Measurements from ENCODE around the gene LEPROT. TPM values are rescaled to one million over a fixed set of nuclear protein-coding genes. Genes with fewer than 3 reads are reported as not detected.

LEPROT gene
- total and polyA plus RNA-seq, 10 of the 15 experiments (the other 5 are each of a cell fraction or from before 2014, with no cell fraction given) = 14.9 to 38.1 (median 17.4) TPM

DNA sequence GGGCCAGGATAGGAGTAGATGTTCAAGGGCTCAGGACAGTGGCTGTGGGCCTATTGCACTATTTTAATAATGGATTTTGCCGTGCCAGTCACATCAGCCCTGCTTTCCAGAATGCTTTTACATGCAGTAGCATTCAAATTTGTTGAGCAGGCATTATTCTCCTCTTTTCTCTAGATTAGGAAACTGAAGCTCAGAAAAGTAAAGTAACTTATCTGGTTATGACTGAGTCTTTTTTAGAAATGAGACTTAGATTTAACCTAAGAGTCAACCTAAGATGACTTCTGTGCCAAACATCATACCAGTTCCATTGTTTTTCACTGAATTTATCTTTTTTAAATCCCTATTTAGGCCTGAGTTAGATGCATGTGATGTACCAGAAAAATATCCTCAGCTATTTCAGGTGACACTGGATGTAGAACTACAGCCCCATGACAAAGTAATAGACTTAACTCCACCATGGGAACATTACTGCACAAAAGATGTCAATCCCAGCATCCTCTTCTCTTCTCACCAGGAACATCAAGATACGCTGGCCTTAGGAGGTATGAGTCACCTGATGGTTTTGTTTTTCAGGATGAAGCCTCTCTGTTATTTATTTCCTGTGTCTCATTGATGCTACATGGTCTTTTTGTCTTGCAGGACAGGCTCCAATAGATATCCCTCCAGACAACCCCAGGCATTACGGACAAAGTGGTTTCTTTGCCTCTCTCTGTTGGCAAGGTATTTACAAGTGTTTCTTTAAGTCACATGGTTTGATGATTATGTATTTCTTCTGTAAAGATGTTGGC is 31.4 kb upstream of the LEPROT start:
- no peaks in the 10 kb centered on the region for H4K20me1 ChIP-seq (ENCODE audit: control insufficient read depth, insufficient read depth)
- no peaks in the 10 kb centered on the region for H3K9me3 ChIP-seq (replicated peaks; ENCODE audit: control insufficient read depth, insufficient read depth, low read length)
- ChIA-PET SMC1A (ENCODE audit: uncharacterized antibody, unreplicated experiment) (interaction anchor here (1.3 kb wide), 1 partner anchor 27 kb away, joined by 3 read pairs; no protein-coding TSS in a partner anchor), RAD21 (ENCODE audit: unreplicated experiment) (no interaction called here), CTCF (no interaction called here), POLR2A (no interaction called here)
- ATAC-seq (no peak), FAIRE-seq (no peak), DNase-seq (ENCODE audit: low read depth, low spot score) (no peak)
- intact Hi-C loops (cut with micrococcal nuclease; ENCODE audit: unreplicated experiment) = no loop called here
- H3K4me1 ChIP-seq (ENCODE audit: control insufficient read depth, insufficient read depth, low read length) = no peaks in the 10 kb centered on the region
- 43% methylated on average over 3 of the region's 3 CpGs for WGBS (ENCODE audit: insufficient coverage, insufficient replicate concordance, low lambda C conversion rate, missing lambda C conversion rate)
- no peak overlapping the region for H3K27ac ChIP-seq (ENCODE audit: control insufficient read depth, insufficient read depth)
- no TSS peak for BruUV-seq (replicated peaks)
- no peak overlapping the region for H2AFZ ChIP-seq (ENCODE audit: control insufficient read depth, low read depth, low read length)
- in situ Hi-C loops (cut with MboI) = no loop called here
- no peak overlapping the region for H3K4me3 ChIP-seq
- no peak overlapping the region for H3K9ac ChIP-seq (ENCODE audit: control insufficient read depth, insufficient read depth, low read length)
- no peaks in the 10 kb centered on the region for H3K36me3 ChIP-seq (ENCODE audit: control insufficient read depth in 2 of 2, insufficient read depth in 2 of 2, low read length in 1 of 2)
- no peaks in the 10 kb centered on the region; a peak in 1 of 4 replicates for H3K27me3 ChIP-seq (replicated peaks in 1 of 2; ENCODE audit: control insufficient read depth in 2 of 2, insufficient read depth in 2 of 2, low read length in 1 of 2)
- H3K79me2 ChIP-seq (ENCODE audit: control insufficient read depth, insufficient read depth, low read length) = no peaks in the 10 kb centered on the region
- H3K4me2 ChIP-seq (ENCODE audit: control insufficient read depth, insufficient read depth) = no peak overlapping the region
- no peak for TF ChIP-seq YBX1 (IDR thresholded peaks at IDR 0.05)
- no peak for TF ChIP-seq ZBTB33 (IDR thresholded peaks at IDR 0.05)
- TF ChIP-seq YY1 (IDR thresholded peaks at IDR 0.05; ENCODE audit: low read depth, low read length) = no peak
- no peak for TF ChIP-seq BCL3 (IDR thresholded peaks at IDR 0.05; ENCODE audit: borderline replicate concordance, insufficient read depth, low read depth, low read length, poor library complexity, severe bottlenecking)
- no peak for TF ChIP-seq BRCA1 (IDR thresholded peaks at IDR 0.05; ENCODE audit: low read depth, low read length)
- no peak for TF ChIP-seq NFYB (IDR thresholded peaks at IDR 0.05; ENCODE audit: insufficient read depth, low read depth, low read length)
- TF ChIP-seq SMC3 (IDR thresholded peaks at IDR 0.05; ENCODE audit: borderline replicate concordance, low read length) = no peak
- TF ChIP-seq, protein P1, sequence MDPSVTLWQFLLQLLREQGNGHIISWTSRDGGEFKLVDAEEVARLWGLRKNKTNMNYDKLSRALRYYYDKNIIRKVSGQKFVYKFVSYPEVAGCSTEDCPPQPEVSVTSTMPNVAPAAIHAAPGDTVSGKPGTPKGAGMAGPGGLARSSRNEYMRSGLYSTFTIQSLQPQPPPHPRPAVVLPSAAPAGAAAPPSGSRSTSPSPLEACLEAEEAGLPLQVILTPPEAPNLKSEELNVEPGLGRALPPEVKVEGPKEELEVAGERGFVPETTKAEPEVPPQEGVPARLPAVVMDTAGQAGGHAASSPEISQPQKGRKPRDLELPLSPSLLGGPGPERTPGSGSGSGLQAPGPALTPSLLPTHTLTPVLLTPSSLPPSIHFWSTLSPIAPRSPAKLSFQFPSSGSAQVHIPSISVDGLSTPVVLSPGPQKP (IDR thresholded peaks at IDR 0.05; ENCODE audit: low read depth, low read length) = no peak
- no peak for TF ChIP-seq SMAD5 (IDR thresholded peaks at IDR 0.05; ENCODE audit: low read depth)
- TF ChIP-seq SUPT20H (IDR thresholded peaks at IDR 0.05; ENCODE audit: borderline replicate concordance, control insufficient read depth, low read depth, low read length) = no peak
- no peak for TF ChIP-seq IKZF1 (conservative IDR thresholded peaks at IDR 0.05)
- TF ChIP-seq POLR2AphosphoS5 (IDR thresholded peaks at IDR 0.05; ENCODE audit: low read length) = no peak
- no peak for TF ChIP-seq HCFC1 (IDR thresholded peaks at IDR 0.05; ENCODE audit: low read length)
- TF ChIP-seq SUZ12 (IDR thresholded peaks at IDR 0.05; ENCODE audit: unreplicated experiment) = no peak
- no peak for TF ChIP-seq SREBF1 (IDR thresholded peaks at IDR 0.05; ENCODE audit: low read length)
- TF ChIP-seq TCF3 (IDR thresholded peaks at IDR 0.05; ENCODE audit: borderline replicate concordance, insufficient read depth, low read depth, low read length) = no peak
